ENCODE results near the gene B4GALNT3.

Gene B4GALNT3

GRCh38 chr12:546920-547845, 87.4 kb downstream of the B4GALNT3 start:
- TF ChIP-seq CTCF (IDR thresholded peaks at IDR 0.05; ENCODE audit: insufficient read depth, low read length): peak; percentile 78
- no peak for TF ChIP-seq GABPA (IDR thresholded peaks at IDR 0.05; ENCODE audit: low read depth)

GRCh38 chr12:547883-548470, 88.2 kb downstream of the B4GALNT3 start:
- no peak overlapping the region for H3K4me3 ChIP-seq (replicated peaks; ENCODE audit: insufficient read depth, low read length)
- no peak for TF ChIP-seq CTCF (IDR thresholded peaks at IDR 0.05; ENCODE audit: insufficient read depth, low read length)
- TF ChIP-seq GABPA (IDR thresholded peaks at IDR 0.05; ENCODE audit: low read depth): no peak
- no peak for TF ChIP-seq SPI1 (IDR thresholded peaks at IDR 0.05; ENCODE audit: borderline replicate concordance, low read depth)
- TF ChIP-seq REST (IDR thresholded peaks at IDR 0.05; ENCODE audit: insufficient replicate concordance, low read depth): no peak
- no peak for TF ChIP-seq POLR2AphosphoS5 (IDR thresholded peaks at IDR 0.05; ENCODE audit: low read depth)
- DNase-seq (ENCODE audit: low read depth in 1 of 2, low spot score in 1 of 2): no peak
- H3K27me3 ChIP-seq (ENCODE audit: insufficient read depth, poor library complexity, severe bottlenecking): no peaks in the 10 kb centered on the region
- no peak overlapping the region for H3K27ac ChIP-seq (replicated peaks)

More at GRCh38 chr12:546920-547845, 87.4 kb downstream of the B4GALNT3 start:
- DNase-seq (ENCODE audit: low read depth in 1 of 2, low spot score in 1 of 2): peak in 1 of 2 experiments; percentile 62
- Histone ChIP-seq H3K4me3 (replicated peaks; ENCODE audit: insufficient read depth, low read length) (peak overlapping the region; percentile 15), H3K27ac (replicated peaks) (no peak overlapping the region), H3K27me3 (ENCODE audit: insufficient read depth, poor library complexity, severe bottlenecking) (no peaks in the 10 kb centered on the region)

- TF ChIP-seq SPI1 (IDR thresholded peaks at IDR 0.05; ENCODE audit: borderline replicate concordance, low read depth) (no peak), REST (IDR thresholded peaks at IDR 0.05; ENCODE audit: insufficient replicate concordance, low read depth) (no peak), CTCF (IDR thresholded peaks at IDR 0.05; ENCODE audit: insufficient read depth, low read length) (no peak), POLR2AphosphoS5 (IDR thresholded peaks at IDR 0.05; ENCODE audit: low read depth) (no peak), GABPA (IDR thresholded peaks at IDR 0.05; ENCODE audit: low read depth) (no peak)
- Histone ChIP-seq H3K27ac (replicated peaks) (no peak overlapping the region), H3K27me3 (ENCODE audit: insufficient read depth, poor library complexity, severe bottlenecking) (no peaks in the 10 kb centered on the region), H3K4me3 (replicated peaks; ENCODE audit: insufficient read depth, low read length) (no peak overlapping the region)
- DNase-seq (ENCODE audit: low read depth in 1 of 2, low spot score in 1 of 2): no peak
Measured at GRCh38 chr12:549476-550082, 89.8 kb downstream of the B4GALNT3 start.
